Loucy (cell line): Measurements from ENCODE around the gene PHAF1.

Experiments used
- CTCF ChIP-seq: fragments of 200-600 bp; sonication (generic); conservative IDR thresholded peaks from 2 replicates; pipeline ENCODE4 v1.5.1; 2014; ENCODE audit warnings: mild to moderate bottlenecking, antibody characterized with exemption, low read length
- EZH2phosphoT487 ChIP-seq: fragments of 200-600 bp; IDR thresholded peaks from 2 replicates; pipeline ENCODE4 v1.6.1; 2018; ENCODE audit warnings: antibody characterized with exemption, mild to moderate bottlenecking, moderate library complexity, borderline replicate concordance

GRCh38 chr16:67151431-67152097 is 41.8 kb downstream of the PHAF1 start:
- TF ChIP-seq CTCF (no peak), EZH2phosphoT487 (no peak)
